HG03575 (cell line): ENCODE results near the gene RGMB.

Source experiments
- ATAC-seq: cut with Tn5 transposase; IDR thresholded peaks from one replicate; pipeline ENCODE4 v1.9.1; 2021; ENCODE audit not compliant: unreplicated experiment, insufficient number of reproducible peaks, low FRiP score; ENCODE audit errors: extremely low read depth

Gene RGMB

GRCh38 chr5:98781520-98781919, 8.1 kb downstream of the RGMB start:
- ATAC-seq, result no peak

GRCh38 chr5:98781964-98782363, 8.5 kb downstream of the RGMB start:
- ATAC-seq, result no peak

- ATAC-seq, result no peak
Measured at GRCh38 chr5:98783051-98783649, 9.7 kb downstream of the RGMB start.

- ATAC-seq, result no peak
Measured at GRCh38 chr5:98784411-98784810, 10.9 kb downstream of the RGMB start.

GRCh38 chr5:98785244-98785643, 11.8 kb downstream of the RGMB start:
- no peak for ATAC-seq

GRCh38 chr5:98786191-98786853, 12.9 kb downstream of the RGMB start:
- ATAC-seq, result no peak

- no peak for ATAC-seq
Measured at GRCh38 chr5:98787131-98787719, 13.8 kb downstream of the RGMB start.

- ATAC-seq, result no peak
Measured at GRCh38 chr5:98789029-98789428, 15.6 kb downstream of the RGMB start.

GRCh38 chr5:98791001-98791519, 17.6 kb downstream of the RGMB start:
- no peak for ATAC-seq

GRCh38 chr5:98791898-98792580, 18.6 kb downstream of the RGMB start:
- ATAC-seq, result no peak

GRCh38 chr5:98793223-98793622, 19.8 kb downstream of the RGMB start:
- no peak for ATAC-seq

GRCh38 chr5:98794001-98794400, 20.5 kb downstream of the RGMB start:
- no peak for ATAC-seq

GRCh38 chr5:98794414-98795080, 21.1 kb downstream of the RGMB start:
- no peak for ATAC-seq

- no peak for ATAC-seq
Measured at GRCh38 chr5:98795243-98795642, 21.8 kb downstream of the RGMB start.

- no peak for ATAC-seq
Measured at GRCh38 chr5:98796197-98796972, 22.9 kb downstream of the RGMB start.

- ATAC-seq, result no peak
Measured at GRCh38 chr5:98798371-98798770, 24.9 kb downstream of the RGMB start.

- ATAC-seq, result no peak
Measured at GRCh38 chr5:98798847-98799246, 25.4 kb downstream of the RGMB start.

GRCh38 chr5:98804066-98804465, 30.6 kb downstream of the RGMB start:
- ATAC-seq, result no peak

GRCh38 chr5:98805070-98805469, 31.6 kb downstream of the RGMB start:
- ATAC-seq, result no peak
